ENCODE results near the gene CCDC30. TPM values are rescaled to one million over a fixed set of nuclear protein-coding genes. Genes with fewer than 3 reads are reported as not detected.
A peak's percentile ranks its signal among the peaks of the same experiment; 100 is the strongest.
"Not testable (repeated sequence)": the region's sequence is repeated elsewhere in the genome, so short reads cannot be mapped to it uniquely, and the experiment has no call there.

The CCDC30 gene
- total and polyA plus RNA-seq, 12 donors, result 0.38 to 3.2 (median 1.3) TPM

GRCh38 chr1:42680921-42681683 lies 218.0 kb downstream of the CCDC30 start:
- TF ChIP-seq CTCF (IDR thresholded peaks at IDR 0.05), result no peak
- Histone ChIP-seq H3K9me3 (no peaks in the 10 kb centered on the region), H3K36me3 (peaks cover 0 to 26% (median 0%) of the 10 kb centered on the region in 9 donors), H3K4me1 (peaks cover 4 to 50% (median 44%) of the 10 kb centered on the region in 9 donors), H3K27me3 (no peaks in the 10 kb centered on the region), H3K4me3 (peak overlapping the region; percentile 40 to 86 (median 82)), H3K27ac (peak overlapping the region; percentile 66 to 98 (median 94))
- ATAC-seq (no peak), DNase-seq (no peak)
- WGBS, 2 donors, result 5 to 8% methylated on average over 18 of the region's 18 CpGs
- intact Hi-C loops (cut with DNase I), result loop anchor here in 3 of 10 donors (5.0 to 10.0 kb wide), 3 partner anchors 336 to 346 kb away; partner anchors contain the start of gene FOXJ3 (in 1 of the 3)

- H3K27me3 ChIP-seq, result no peaks in the 10 kb centered on the region
- peak; percentile 97 to 99 (median 98) for ATAC-seq
- 0% methylated on average over 54 of the region's 54 CpGs for WGBS, 2 donors
- no peaks in the 10 kb centered on the region for H3K9me3 ChIP-seq
- peak within 1 kb of the TSS; percentile 90 to 98 (median 94) for H3K27ac ChIP-seq
- DNase-seq, result peak; percentile 95 to 98
- intact Hi-C loops (cut with DNase I), result loop anchor here in 3 of 10 donors (5.0 to 10.0 kb wide), 3 partner anchors 337 to 347 kb away; partner anchors contain the start of gene FOXJ3 (in 1 of the 3)
- TF ChIP-seq CTCF (IDR thresholded peaks at IDR 0.05), result no peak
- peaks cover 0 to 26% (median 0%) of the 10 kb centered on the region in 9 donors for H3K36me3 ChIP-seq
- peak within 1 kb of the TSS; percentile 63 to 86 (median 82) for H3K4me3 ChIP-seq
- H3K4me1 ChIP-seq, result peaks cover 4 to 56% (median 51%) of the 10 kb centered on the region in 9 donors
Observed at GRCh38 chr1:42681741-42682483, 218.8 kb downstream of the CCDC30 start, which contains the start of gene YBX1. YBX1 (plus strand) TSS chr1:42682418; CDS start chr1:42682566, 148 bp downstream.

- not testable (repeated sequence) for H3K27me3 ChIP-seq, H3K9me3 ChIP-seq, DNase-seq
- Histone ChIP-seq H3K27ac (peak overlapping the region; percentile 90 to 98 (median 94)), H3K4me3 (peak overlapping the region; percentile 63 to 86 (median 82)), H3K4me1 (peaks cover 4 to 61% (median 55%) of the 10 kb centered on the region in 9 donors), H3K36me3 (peaks cover 0 to 31% (median 0%) of the 10 kb centered on the region in 9 donors)
- peak in 3 of 8 donors; percentile 0 to 36 (median 6) for ATAC-seq
- 0 to 1% methylated on average over 11 to 33 of the region's 33 CpGs for WGBS, 2 donors
- intact Hi-C loops (cut with DNase I), result loop anchor here in 3 of 10 donors (5.0 to 10.0 kb wide), 3 partner anchors 338 to 348 kb away; partner anchors contain the start of gene FOXJ3 (in 1 of the 3)
Observed at GRCh38 chr1:42682484-42682738, 219.3 kb downstream of the CCDC30 start.

- Histone ChIP-seq H3K4me1 (peaks cover 4 to 66% (median 61%) of the 10 kb centered on the region in 9 donors), H3K27ac (peak overlapping the region; percentile 90 to 98 (median 94)), H3K9me3 (no peaks in the 10 kb centered on the region), H3K27me3 (no peaks in the 10 kb centered on the region), H3K36me3 (peaks cover 0 to 37% (median 0%) of the 10 kb centered on the region in 9 donors), H3K4me3 (peak overlapping the region; percentile 63 to 86 (median 82))
- WGBS, 2 donors, result 0 to 1% methylated on average over 46 to 98 of the region's 103 CpGs
- ATAC-seq (peak; percentile 57 to 80 (median 70)), DNase-seq (peak; percentile 70 to 75)
- intact Hi-C loops (cut with DNase I), result loop anchor here in 3 of 10 donors (5.0 to 10.0 kb wide), 3 partner anchors 338 to 348 kb away; partner anchors contain the start of gene FOXJ3 (in 1 of the 3)
- TF ChIP-seq CTCF (IDR thresholded peaks at IDR 0.05), result no peak
Observed at GRCh38 chr1:42682739-42683531, 219.8 kb downstream of the CCDC30 start.

All from heart right ventricle (tissue), 16 donors.